ENCODE data around the gene DPY19L1.

DNA sequence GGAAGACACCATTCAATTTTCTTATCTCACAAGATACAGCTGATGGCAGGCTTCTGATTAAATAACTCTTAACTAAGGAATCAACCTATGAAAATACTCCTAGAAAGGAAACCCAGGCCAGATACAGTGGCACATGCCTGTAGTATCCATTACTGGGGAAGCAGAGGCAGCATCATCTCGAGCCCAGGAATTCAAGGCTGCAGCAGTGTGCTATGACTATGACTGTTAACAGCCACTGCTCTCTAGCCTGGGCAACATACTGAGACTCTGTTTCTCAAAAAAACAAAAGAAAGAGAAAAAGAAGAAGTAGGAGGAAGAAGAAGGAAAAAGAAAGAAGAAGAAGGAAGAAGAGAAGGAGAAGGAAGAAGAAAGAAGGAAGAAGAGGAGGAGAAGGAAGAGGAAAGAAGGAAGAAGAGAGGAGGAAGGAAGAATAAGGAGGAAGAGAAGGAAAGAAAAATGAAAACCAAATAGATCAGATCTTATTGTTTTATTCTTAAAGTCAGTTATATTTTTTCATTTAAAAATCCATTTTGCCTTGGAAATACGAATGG, 18.0 kb downstream of the DPY19L1 start:
- TF ChIP-seq POLR2A (IDR thresholded peaks at IDR 0.05; ENCODE audit: low read depth, low read length) = no peak
- no peak for TF ChIP-seq POLR2AphosphoS5 (IDR thresholded peaks at IDR 0.05; ENCODE audit: low read depth, low read length)
- TF ChIP-seq TAF1 (IDR thresholded peaks at IDR 0.05; ENCODE audit: low read depth, low read length) = no peak
- no peak for TF ChIP-seq SPI1 (IDR thresholded peaks at IDR 0.05; ENCODE audit: low read depth, low read length)
- TF ChIP-seq PAX5 (IDR thresholded peaks at IDR 0.05; ENCODE audit: insufficient read depth, low read length, severe bottlenecking) = no peak
- no peak for TF ChIP-seq POU2F2 (IDR thresholded peaks at IDR 0.05; ENCODE audit: low read depth, low read length)

Measured in GM12891 (cell line).